ENCODE data around the gene ASPHD2. TPM values are rescaled to one million over a fixed set of nuclear protein-coding genes. Genes with fewer than 3 reads are reported as not detected.

Gene ASPHD2
- total RNA-seq, 1 donor from 2014 or later = 1.4 TPM

DNA sequence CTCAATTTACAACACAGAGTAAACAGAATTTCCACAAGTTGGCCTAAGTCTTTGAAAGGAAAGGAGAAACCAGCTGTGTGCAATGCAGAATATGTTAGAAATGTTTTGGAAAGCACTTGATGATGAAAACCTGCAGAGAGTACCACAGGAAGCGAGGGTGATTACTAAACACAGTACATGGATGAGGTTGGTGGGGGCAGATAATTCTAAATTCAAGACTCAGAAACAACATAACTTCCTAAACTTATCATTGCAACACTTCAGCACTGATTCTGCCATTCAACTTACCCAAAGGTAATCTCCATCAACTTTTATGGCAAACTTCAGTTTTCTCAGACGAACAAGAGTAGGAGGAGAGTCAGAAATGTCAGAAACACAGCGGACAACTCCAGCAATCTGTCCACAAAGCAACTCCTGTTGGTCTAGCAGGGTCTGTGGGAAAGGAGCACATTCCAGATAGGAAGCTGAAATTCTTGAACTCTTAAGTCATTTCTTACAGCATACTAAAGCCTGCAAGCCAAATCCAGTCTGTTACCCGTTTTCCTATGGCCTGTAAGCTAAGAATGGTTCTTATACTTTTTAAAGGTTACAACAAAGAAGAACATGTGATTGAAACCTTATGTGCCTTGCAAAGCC, 47.8 kb downstream of the ASPHD2 start:
- DNase-seq (ENCODE audit: low spot score) = no peak

- DNase-seq (ENCODE audit: low spot score) = no peak
These were observed 48.3 kb downstream of the ASPHD2 start for GRCh38 chr22:26477341-26477731.

DNA sequence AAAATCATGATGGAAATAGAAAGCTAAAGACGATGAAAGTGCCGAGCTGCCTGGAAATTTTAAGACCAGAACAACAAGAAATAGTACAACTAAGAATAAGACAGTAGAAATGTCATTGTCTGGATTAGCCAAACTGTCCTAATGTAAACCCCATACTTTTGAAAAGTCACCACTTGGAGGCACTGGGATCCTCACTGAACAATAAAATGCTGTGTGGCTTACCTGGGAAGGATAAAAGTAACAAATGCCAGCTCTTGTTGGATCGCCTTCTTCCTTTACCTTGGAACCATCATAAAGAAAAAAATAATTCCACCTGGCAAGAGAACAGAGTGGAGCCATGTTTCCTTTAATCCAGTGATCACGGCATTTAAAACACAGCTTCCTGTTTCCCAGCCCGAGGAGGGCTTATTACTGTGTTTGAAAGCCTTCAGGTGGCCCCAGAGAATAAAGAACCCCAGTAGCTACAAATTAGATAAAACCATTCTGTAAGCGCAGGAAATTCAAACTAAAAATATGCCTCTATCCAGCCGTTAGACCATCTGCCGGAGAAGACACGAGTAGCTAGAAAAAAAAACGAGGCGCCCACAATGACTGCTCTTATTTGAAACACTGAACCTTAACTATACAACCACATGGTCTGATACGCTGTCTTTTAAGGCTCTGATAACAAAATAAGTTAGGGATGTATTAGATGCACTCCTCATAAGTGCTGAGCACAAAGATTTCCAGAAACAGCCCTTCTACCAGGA, 50.2 kb downstream of the ASPHD2 start:
- DNase-seq (ENCODE audit: low spot score) = no peak

DNA sequence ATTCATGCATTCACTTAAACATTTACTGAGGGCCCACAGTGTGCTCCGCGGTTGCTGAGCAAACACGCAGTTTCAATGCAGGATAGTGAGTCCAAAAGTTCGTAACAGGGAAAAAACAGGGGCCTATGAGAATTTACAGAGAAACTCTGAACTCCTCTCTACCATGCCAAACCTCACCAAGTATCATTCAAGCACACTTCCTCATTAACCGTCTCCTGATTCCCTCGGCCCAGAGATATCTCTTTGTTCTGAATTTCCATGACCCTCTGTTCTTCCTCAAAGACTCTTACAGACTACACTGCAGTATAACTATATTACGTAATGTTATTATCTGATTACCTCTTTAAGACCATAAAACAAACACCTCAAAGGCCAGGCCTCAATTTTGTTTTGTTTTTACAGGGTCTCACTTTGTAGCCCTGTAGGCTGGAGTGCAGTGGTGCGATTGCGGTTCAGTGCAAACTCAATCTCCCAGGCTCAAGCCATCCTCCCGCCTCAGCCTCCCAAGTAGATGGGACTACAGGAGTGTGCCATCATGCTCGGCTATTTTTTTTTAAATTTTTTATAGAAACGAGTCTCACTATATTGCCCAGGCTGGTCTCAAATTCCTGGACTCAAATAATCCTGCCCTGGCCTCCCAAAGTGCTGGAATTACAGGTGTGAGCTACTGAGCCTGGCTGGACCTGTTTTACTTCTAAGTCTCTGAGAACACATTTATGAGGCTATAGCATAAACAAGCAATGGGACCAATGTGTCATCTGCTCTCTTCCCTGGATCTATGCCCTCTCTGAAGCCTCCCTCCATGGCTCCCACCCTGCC, 50.9 kb downstream of the ASPHD2 start:
- no peak for DNase-seq (ENCODE audit: low spot score)

DNA sequence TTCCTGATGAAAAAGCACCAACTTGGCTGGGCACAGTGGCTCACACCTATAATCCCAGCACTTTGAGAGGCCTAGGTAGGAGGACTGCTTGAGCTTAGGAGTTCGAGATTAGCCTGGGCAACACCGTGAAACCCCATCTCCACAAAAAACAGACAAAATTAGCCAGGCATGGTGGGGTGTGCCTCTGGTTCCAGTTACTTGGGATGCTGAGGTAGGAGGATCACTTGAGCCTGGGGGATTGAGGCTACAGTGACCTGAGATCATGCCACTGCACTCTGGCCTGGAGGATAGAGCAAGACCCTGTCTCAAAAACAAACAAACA, 51.5 kb downstream of the ASPHD2 start:
- no peak for DNase-seq (ENCODE audit: low spot score)

DNA sequence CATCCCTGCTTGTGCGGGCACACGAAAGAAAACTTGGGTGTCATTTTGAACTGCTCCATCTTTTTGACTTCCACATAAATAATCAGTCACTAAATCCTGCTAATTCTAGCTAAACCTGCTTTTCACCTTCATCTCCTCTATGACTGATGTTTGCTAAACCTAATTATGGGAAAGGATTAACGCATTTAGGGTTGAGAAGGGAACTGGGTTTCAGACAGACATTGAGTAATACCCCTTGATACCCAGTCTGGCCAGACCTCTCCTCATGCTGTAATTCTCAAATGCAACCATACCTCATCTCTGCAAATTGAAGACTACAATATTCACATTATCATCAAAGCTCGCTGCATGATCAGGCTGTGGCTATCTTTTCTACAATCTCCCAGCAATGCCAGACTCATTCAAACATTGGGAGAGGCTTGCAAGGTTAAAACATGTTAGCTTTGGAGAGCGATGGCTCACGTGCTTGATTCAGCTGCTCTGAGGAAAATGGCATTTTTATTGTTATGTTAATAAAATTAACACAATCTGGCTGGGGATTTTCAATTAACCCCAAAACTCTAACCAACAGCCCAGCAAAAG, 52.1 kb downstream of the ASPHD2 start:
- no peak for DNase-seq (ENCODE audit: low spot score)

GRCh38 chr22:26481694-26482093, 52.6 kb downstream of the ASPHD2 start:
- no peak for DNase-seq (ENCODE audit: low spot score)

DNA sequence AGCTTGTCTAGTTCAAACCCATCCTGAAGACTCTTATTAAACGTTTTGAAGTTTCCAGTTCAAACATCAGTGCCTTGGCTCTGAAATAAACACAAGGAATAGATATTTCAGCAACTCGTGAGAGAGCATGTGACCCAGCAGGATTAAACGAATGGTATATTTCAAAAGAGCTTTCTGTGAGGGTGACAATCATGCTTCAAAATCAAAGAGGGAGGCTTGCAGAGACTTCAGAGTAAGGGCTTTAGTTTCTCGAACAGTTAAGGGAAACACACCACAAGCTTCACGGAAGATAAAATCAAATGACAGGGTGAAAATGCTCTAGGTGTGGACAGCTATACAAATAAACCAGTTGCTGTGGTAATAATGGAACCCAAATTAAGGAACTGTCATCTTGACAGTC, 53.1 kb downstream of the ASPHD2 start:
- no peak for DNase-seq (ENCODE audit: low spot score)

- no peak for DNase-seq (ENCODE audit: low spot score)
These were observed 54.0 kb downstream of the ASPHD2 start for GRCh38 chr22:26483043-26483438.

- peak; percentile 91 for DNase-seq (ENCODE audit: low spot score)
These were observed 54.6 kb downstream of the ASPHD2 start, which contains the start of the genes HPS4 and SRRD for GRCh38 chr22:26483439-26484359. TSS of gene HPS4 (minus strand) at chr22:26483783. CDS start at chr22:26481762, 2,021 bp downstream. TSS of gene SRRD (plus strand) at chr22:26483877. CDS start at chr22:26483891, 14 bp downstream.

GRCh38 chr22:26484360-26484706, 55.3 kb downstream of the ASPHD2 start:
- no peak for DNase-seq (ENCODE audit: low spot score)

DNA sequence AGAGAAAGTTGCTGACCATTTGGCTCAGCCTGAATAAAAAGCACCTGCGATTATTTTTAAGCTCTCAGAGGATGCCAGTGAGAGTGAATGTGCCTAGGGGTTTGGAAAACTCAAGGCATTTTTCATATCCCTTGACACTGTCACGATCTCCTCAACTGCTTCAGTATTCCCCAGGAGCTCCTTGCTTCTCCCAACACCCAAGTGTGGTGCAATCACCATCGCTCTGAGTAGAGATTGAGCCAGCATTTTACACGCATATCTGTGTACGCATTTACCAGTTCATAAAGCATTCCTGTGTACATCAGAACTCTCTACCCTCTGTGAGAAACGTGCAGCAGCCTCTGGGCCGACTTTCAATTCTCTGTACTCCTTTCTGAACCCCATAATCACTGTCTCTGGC, 56.0 kb downstream of the ASPHD2 start:
- no peak for DNase-seq (ENCODE audit: low spot score)

- DNase-seq (ENCODE audit: low spot score) = no peak
These were observed 56.8 kb downstream of the ASPHD2 start for GRCh38 chr22:26485806-26486390.

- DNase-seq (ENCODE audit: low spot score) = no peak
These were observed 57.3 kb downstream of the ASPHD2 start for GRCh38 chr22:26486394-26486793.

- no peak for DNase-seq (ENCODE audit: low spot score)
These were observed 58.9 kb downstream of the ASPHD2 start for GRCh38 chr22:26487996-26488395.

DNA sequence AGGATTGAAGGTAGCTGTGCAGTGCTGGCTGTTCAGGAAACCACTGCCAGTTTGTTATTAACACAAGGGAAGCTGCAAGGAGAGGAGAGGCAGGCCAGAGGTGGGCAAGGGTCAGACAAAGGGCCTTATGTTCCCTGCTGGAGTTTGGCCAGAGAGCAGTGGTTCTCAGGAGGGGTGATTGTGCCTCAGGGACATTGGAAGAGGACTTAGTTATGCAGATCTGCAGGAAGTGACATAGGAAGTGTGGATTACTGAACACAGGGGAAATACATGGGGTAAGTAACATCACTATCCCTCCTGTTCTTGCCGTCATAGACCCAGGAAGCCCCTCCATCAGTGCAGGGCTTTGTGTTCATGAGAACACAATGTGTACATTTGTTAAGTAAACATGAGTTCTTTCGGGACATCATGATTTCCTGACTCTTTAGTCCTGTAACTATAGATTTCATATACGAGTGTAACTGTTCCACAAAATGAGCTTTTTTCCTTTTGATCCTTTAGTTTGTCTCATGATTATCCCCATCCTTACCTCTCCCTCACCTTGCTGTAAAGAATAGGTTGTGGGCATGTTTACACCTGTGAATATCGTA, 60.5 kb downstream of the ASPHD2 start:
- DNase-seq (ENCODE audit: low spot score) = no peak

DNA sequence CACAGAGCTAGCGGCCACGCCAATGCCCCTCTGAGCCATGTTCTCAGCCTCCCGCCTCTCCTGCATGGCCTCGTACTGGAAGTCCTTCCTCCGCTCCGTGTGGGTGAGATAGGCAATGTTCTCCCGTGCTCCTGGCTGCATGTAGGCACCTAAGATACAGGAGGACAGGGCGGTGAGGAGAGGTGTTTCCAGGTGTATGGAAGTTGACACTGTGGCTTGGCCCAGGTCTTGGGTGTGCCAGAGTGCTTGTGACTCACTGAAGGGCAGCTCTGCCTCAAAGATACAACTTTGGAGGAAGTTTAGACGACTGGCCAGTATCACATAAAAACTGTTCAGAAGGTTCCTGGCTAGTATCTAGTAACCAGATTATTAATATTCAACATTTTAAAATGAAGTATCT, 63.2 kb downstream of the ASPHD2 start:
- DNase-seq (ENCODE audit: low spot score) = no peak

DNA sequence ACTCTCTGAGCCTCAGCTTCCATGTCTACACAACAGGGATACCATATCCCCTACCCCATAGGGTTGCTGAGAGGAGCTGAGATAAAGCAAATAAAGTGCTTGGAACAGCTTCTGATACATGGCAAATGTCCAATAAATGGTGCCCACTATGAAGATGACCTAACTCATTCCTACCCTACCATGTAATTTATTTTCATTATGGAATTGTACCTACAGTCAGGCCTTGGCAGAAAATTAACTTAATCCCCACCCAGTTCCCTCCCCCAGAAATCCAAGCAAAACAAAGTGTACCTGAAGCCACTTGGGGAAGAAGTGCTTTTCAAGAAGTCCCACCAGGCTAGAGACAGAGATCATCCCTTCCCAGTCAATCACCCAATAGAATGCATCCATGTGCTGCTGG, 65.4 kb downstream of the ASPHD2 start:
- no peak for DNase-seq (ENCODE audit: low spot score)
